ENCODE data around the gene CNTFR.
A peak's percentile ranks its signal among the peaks of the same experiment; 100 is the strongest.

Gene CNTFR

DNA sequence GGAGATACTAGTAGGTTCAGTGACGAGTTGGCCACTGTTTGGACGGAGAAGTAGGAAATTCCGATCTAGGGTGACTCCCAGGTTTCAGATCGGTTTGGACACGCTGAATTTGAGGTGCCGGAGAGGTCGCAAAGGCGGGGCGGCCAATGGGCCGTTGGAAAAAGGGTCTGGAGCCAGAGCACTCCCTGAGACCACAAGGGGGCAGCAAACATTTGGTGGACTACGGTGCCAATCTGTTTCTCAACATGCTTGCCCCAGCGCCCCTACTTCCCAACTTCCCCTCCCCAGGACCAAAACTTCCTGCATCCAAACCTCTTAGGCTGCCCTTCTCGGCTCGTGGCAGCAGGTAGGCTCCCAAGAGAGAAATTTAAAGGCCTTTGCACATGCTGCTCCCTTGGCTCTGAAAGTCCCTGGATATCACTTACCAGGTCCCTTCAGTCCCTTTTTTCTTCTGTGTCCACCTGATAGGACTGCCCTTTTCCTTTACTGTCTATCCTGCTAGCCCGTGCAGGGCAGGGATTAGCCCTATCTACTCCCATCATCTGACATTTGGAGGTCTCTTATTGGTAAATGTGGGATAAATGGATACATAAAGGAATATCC is 23.4 kb upstream of the CNTFR start:
- H3K27ac ChIP-seq (ENCODE audit: low read length) = peak overlapping the region; percentile 73
- peaks cover 26% of the 10 kb centered on the region for H3K4me1 ChIP-seq (ENCODE audit: control insufficient read depth, insufficient read depth, low read length)
- no peaks in the 10 kb centered on the region for H3K9me3 ChIP-seq (ENCODE audit: control insufficient read depth in 2 of 2, low read length in 2 of 2)
- peaks cover 20 to 38% of the 10 kb centered on the region in 2 donors for H3K36me3 ChIP-seq (ENCODE audit: control insufficient read depth in 2 of 2, insufficient read depth in 2 of 2, low read length in 2 of 2)
- no peaks in the 10 kb centered on the region for H3K27me3 ChIP-seq (ENCODE audit: control insufficient read depth in 1 of 2, insufficient read depth in 2 of 2, low read length in 2 of 2)
- H3K4me3 ChIP-seq (ENCODE audit: low read length in 2 of 2) = peak overlapping the region; percentile 80 to 90
- H3K9ac ChIP-seq (ENCODE audit: low read length in 2 of 2) = peak overlapping the region; percentile 58 to 95

- H3K9me3 ChIP-seq (ENCODE audit: control insufficient read depth in 2 of 2, low read length in 2 of 2) = no peaks in the 10 kb centered on the region
- peaks cover 26% of the 10 kb centered on the region for H3K4me1 ChIP-seq (ENCODE audit: control insufficient read depth, insufficient read depth, low read length)
- H3K27ac ChIP-seq (ENCODE audit: low read length) = peak within 1 kb of the TSS; percentile 73
- H3K4me3 ChIP-seq (ENCODE audit: low read length in 2 of 2) = peak within 1 kb of the TSS; percentile 86 to 90
- peaks cover 12 to 30% of the 10 kb centered on the region in 2 donors for H3K36me3 ChIP-seq (ENCODE audit: control insufficient read depth in 2 of 2, insufficient read depth in 2 of 2, low read length in 2 of 2)
- peak within 1 kb of the TSS; percentile 93 to 95 for H3K9ac ChIP-seq (ENCODE audit: low read length in 2 of 2)
- H3K27me3 ChIP-seq (ENCODE audit: control insufficient read depth in 1 of 2, insufficient read depth in 2 of 2, low read length in 2 of 2) = no peaks in the 10 kb centered on the region
Measured at GRCh38 chr9:34611811-34612787, 22.6 kb upstream of the CNTFR start, which contains the start of gene RPP25L. Gene RPP25L, minus strand, starts transcription at chr9:34612097. Its CDS starts 801 bp downstream, at chr9:34611296.

DNA sequence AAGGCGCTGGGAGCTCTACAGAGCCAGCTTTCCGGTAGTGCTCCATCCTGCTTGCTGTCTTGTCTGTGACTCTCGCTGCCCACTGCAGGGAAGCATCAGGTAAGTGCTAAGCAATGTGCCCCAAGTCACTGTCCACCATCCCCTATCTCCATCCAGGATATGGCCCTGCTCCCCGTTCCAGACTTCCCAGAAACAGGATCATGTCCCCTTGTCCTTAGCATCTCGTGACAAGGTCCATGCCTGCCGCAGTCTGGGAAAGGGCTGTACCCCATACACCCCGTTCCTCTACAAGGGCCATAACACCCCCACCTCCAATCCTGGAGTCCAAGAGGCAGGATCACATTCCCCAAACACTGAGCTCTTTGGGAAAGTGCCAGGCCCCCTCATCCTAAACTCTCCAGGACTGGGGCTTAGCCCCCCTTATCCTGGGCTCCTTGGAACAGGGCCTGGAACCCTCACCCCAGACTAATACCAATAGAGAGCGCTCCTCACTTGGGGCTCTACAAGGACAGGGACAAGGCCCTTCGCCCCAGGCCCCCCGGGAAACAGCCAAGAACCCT is 21.8 kb upstream of the CNTFR start:
- peak overlapping the region; percentile 73 for H3K27ac ChIP-seq (ENCODE audit: low read length)
- peaks cover 5 to 23% of the 10 kb centered on the region in 2 donors for H3K36me3 ChIP-seq (ENCODE audit: control insufficient read depth in 2 of 2, insufficient read depth in 2 of 2, low read length in 2 of 2)
- peak overlapping the region; percentile 93 to 95 for H3K9ac ChIP-seq (ENCODE audit: low read length in 2 of 2)
- no peaks in the 10 kb centered on the region for H3K9me3 ChIP-seq (ENCODE audit: control insufficient read depth in 2 of 2, low read length in 2 of 2)
- peaks cover 26% of the 10 kb centered on the region for H3K4me1 ChIP-seq (ENCODE audit: control insufficient read depth, insufficient read depth, low read length)
- no peaks in the 10 kb centered on the region for H3K27me3 ChIP-seq (ENCODE audit: control insufficient read depth in 1 of 2, insufficient read depth in 2 of 2, low read length in 2 of 2)
- H3K4me3 ChIP-seq (ENCODE audit: low read length in 2 of 2) = peak overlapping the region; percentile 86 to 90

- Histone ChIP-seq H3K9ac (ENCODE audit: low read length in 2 of 2) (peak overlapping the region in 1 of 2 donors; percentile 95), H3K27ac (ENCODE audit: low read length) (no peak overlapping the region), H3K27me3 (ENCODE audit: control insufficient read depth in 1 of 2, insufficient read depth in 2 of 2, low read length in 2 of 2) (peaks cover 0 to 2% of the 10 kb centered on the region in 2 donors), H3K4me1 (ENCODE audit: control insufficient read depth, insufficient read depth, low read length) (peaks cover 26% of the 10 kb centered on the region), H3K9me3 (ENCODE audit: control insufficient read depth in 2 of 2, low read length in 2 of 2) (no peaks in the 10 kb centered on the region), H3K36me3 (ENCODE audit: control insufficient read depth in 2 of 2, insufficient read depth in 2 of 2, low read length in 2 of 2) (peaks cover 4 to 17% of the 10 kb centered on the region in 2 donors), H3K4me3 (ENCODE audit: low read length in 2 of 2) (peak overlapping the region; percentile 86 to 90)
Measured at GRCh38 chr9:34610434-34611206, 21.1 kb upstream of the CNTFR start.

DNA sequence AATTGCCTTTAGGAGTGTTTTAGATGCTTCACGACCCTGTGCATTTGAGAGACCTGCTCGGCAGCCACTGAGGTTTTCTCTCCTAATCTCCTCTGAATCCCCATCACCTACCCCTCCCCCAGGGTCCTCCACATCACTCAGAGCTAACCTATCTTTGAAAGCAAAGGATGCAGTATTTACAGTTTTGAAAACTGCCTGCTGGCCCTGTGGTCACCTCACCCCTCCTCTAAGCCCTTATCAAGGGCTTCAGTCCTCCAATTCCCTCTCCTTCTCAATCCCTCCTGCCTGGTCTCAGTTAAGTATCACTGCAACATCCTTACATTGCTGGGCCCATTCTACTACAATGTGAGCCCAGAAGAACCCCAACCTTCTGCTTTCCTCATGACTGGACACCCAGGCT is 17.8 kb upstream of the CNTFR start:
- Histone ChIP-seq H3K4me3 (ENCODE audit: low read length in 2 of 2) (no peak overlapping the region), H3K36me3 (ENCODE audit: control insufficient read depth in 2 of 2, insufficient read depth in 2 of 2, low read length in 2 of 2) (peaks cover 0 to 2% of the 10 kb centered on the region in 2 donors), H3K9ac (ENCODE audit: low read length in 2 of 2) (no peak overlapping the region), H3K27ac (ENCODE audit: low read length) (no peak overlapping the region), H3K27me3 (ENCODE audit: control insufficient read depth in 1 of 2, insufficient read depth in 2 of 2, low read length in 2 of 2) (peaks cover 0 to 2% of the 10 kb centered on the region in 2 donors), H3K4me1 (ENCODE audit: control insufficient read depth, insufficient read depth, low read length) (peaks cover 17% of the 10 kb centered on the region), H3K9me3 (ENCODE audit: control insufficient read depth in 2 of 2, low read length in 2 of 2) (no peaks in the 10 kb centered on the region)

DNA sequence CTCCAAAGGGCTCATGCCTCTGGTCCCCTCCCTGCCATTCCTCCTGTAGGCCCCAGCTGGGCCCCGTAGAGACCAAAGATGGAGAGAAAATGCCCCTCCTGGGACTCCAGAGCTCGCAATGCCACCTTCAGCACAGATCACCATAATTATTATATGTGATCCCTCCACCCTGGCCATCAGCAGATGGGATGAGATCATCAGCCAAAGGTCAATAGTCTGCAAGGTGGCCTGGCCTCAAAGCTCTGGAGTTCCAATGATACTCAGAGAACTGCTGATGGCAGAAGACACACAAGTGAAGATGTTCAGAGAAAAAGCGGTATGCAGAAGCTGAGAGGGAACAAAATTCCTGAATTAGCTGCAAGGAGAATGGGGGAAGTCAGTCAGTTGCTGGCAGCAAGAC is 17.4 kb upstream of the CNTFR start:
- peaks cover 13% of the 10 kb centered on the region for H3K4me1 ChIP-seq (ENCODE audit: control insufficient read depth, insufficient read depth, low read length)
- H3K9me3 ChIP-seq (ENCODE audit: control insufficient read depth in 2 of 2, low read length in 2 of 2) = no peaks in the 10 kb centered on the region
- peaks cover 0 to 2% of the 10 kb centered on the region in 2 donors for H3K36me3 ChIP-seq (ENCODE audit: control insufficient read depth in 2 of 2, insufficient read depth in 2 of 2, low read length in 2 of 2)
- H3K4me3 ChIP-seq (ENCODE audit: low read length in 2 of 2) = no peak overlapping the region
- no peak overlapping the region for H3K9ac ChIP-seq (ENCODE audit: low read length in 2 of 2)
- peaks cover 0 to 2% of the 10 kb centered on the region in 2 donors for H3K27me3 ChIP-seq (ENCODE audit: control insufficient read depth in 1 of 2, insufficient read depth in 2 of 2, low read length in 2 of 2)
- H3K27ac ChIP-seq (ENCODE audit: low read length) = no peak overlapping the region

DNA sequence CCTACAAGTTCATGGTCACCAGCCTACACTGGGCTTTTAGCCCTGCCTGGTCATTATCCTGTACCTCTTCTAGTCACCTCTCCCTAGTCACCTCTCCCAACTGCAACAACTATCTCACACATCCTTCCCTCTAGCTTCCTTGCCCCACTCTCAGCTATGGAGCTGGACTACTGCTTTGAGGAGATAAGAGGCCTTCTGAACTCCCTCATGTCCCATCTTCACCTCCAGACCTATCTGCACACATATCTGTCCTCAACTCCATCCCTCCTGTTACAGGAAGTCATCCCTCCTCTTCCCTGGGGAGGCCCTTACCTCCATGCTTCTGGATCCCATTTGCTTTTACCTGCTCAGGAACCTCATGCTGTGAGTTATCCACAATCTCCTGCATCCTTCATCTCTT is 16.7 kb upstream of the CNTFR start:
- H3K36me3 ChIP-seq (ENCODE audit: control insufficient read depth in 2 of 2, insufficient read depth in 2 of 2, low read length in 2 of 2) = peaks cover 0 to 2% of the 10 kb centered on the region in 2 donors
- H3K9ac ChIP-seq (ENCODE audit: low read length in 2 of 2) = no peak overlapping the region
- peaks cover 9% of the 10 kb centered on the region for H3K4me1 ChIP-seq (ENCODE audit: control insufficient read depth, insufficient read depth, low read length)
- no peaks in the 10 kb centered on the region for H3K9me3 ChIP-seq (ENCODE audit: control insufficient read depth in 2 of 2, low read length in 2 of 2)
- no peak overlapping the region for H3K27ac ChIP-seq (ENCODE audit: low read length)
- no peak overlapping the region for H3K4me3 ChIP-seq (ENCODE audit: low read length in 2 of 2)
- peaks cover 0 to 2% of the 10 kb centered on the region in 2 donors for H3K27me3 ChIP-seq (ENCODE audit: control insufficient read depth in 1 of 2, insufficient read depth in 2 of 2, low read length in 2 of 2)

DNA sequence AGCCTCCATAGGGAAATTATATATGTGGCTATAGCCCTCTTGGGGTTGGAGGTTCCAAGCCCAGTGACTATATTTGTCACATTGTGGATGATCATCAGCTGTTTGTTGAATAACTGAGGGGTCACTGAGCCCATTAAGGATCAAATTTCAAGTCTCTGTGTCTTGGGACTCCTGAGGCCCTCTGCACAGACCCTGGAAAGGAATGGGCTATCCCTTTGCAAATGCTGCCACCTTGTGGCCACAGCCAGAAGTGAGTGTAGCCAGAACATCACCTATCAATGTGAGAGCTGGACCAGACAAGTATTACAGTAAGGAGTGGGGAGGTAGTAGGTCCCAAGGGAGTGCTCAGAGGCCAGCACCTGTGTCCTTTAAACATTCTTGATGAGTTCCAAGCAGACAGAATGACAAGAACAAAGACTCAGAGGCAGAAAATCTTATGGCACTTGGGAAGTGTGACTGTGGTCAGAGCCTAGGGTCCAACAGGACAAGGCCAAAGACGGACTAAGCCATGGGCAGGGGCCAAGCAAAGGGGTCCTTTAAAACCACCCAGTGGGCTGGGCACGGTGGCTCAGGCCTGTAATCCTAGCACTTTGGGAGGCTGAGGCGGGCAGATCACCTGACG is 14.2 kb upstream of the CNTFR start:
- Histone ChIP-seq H3K9ac (ENCODE audit: low read length in 2 of 2) (no peak overlapping the region), H3K4me3 (ENCODE audit: low read length in 2 of 2) (no peak overlapping the region), H3K9me3 (ENCODE audit: control insufficient read depth in 2 of 2, low read length in 2 of 2) (no peaks in the 10 kb centered on the region), H3K4me1 (ENCODE audit: control insufficient read depth, insufficient read depth, low read length) (no peaks in the 10 kb centered on the region), H3K27ac (ENCODE audit: low read length) (no peak overlapping the region), H3K27me3 (ENCODE audit: control insufficient read depth in 1 of 2, insufficient read depth in 2 of 2, low read length in 2 of 2) (peaks cover 0 to 6% of the 10 kb centered on the region in 2 donors), H3K36me3 (ENCODE audit: control insufficient read depth in 2 of 2, insufficient read depth in 2 of 2, low read length in 2 of 2) (no peaks in the 10 kb centered on the region)

DNA sequence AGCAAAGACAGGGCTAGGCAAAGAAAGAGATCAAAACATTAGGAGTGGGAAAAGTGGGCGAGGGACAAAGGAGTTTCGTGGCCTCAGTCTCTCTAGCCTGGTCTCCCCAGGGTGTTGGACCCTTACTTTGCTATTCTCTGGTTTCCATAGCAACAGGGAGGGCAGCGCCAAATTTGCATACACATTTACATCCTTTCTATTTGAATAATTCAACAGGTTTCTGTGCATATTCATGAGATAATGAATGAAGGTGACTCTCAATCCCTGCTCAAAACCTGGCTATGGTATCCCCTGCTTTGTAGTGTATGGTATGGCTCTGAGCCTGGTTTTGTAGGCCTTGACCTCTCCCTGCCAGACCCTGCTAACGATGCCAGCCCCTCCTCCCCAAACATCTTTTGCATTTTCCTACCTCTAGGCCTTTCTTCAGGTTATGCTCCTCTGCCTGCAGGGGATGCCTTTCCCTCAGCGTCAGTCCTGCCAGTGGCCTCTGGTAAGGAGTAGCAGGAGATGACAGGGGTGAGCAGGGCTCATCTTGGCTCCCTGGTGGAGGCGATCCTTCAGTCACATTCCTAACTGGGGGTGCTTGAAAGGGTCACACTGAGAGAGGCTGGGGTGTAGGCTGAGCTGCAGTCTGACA is 12.5 kb upstream of the CNTFR start:
- Histone ChIP-seq H3K9ac (ENCODE audit: low read length in 2 of 2) (no peak overlapping the region), H3K4me3 (ENCODE audit: low read length in 2 of 2) (no peak overlapping the region), H3K27me3 (ENCODE audit: control insufficient read depth in 1 of 2, insufficient read depth in 2 of 2, low read length in 2 of 2) (peaks cover 0 to 6% of the 10 kb centered on the region in 2 donors), H3K27ac (ENCODE audit: low read length) (no peak overlapping the region), H3K4me1 (ENCODE audit: control insufficient read depth, insufficient read depth, low read length) (no peaks in the 10 kb centered on the region), H3K9me3 (ENCODE audit: control insufficient read depth in 2 of 2, low read length in 2 of 2) (no peaks in the 10 kb centered on the region), H3K36me3 (ENCODE audit: control insufficient read depth in 2 of 2, insufficient read depth in 2 of 2, low read length in 2 of 2) (no peaks in the 10 kb centered on the region)
